ENCODE results near the gene EIF1AY.

EIF1AY gene

DNA sequence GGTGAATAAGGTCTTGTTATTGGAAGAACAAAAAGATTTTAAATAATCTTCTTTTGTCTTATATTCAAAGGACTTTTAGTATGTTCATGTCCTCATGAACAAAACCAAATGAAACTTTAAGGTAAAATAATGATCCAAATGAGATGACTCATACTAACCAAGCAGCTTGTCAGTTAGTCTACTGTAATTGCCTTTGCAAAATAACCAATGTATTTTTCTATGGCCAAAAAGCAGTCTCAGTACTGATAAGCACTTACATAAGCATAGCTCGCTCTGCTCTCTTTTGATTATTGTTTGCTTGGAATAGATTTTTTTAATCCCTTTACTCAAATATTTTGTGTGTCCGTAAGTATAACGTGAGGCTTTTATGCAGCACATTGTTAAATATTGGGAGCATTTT is 4.3 kb upstream of the EIF1AY start:
- no peak overlapping the region for H3K27ac ChIP-seq
- TF ChIP-seq, protein P1, sequence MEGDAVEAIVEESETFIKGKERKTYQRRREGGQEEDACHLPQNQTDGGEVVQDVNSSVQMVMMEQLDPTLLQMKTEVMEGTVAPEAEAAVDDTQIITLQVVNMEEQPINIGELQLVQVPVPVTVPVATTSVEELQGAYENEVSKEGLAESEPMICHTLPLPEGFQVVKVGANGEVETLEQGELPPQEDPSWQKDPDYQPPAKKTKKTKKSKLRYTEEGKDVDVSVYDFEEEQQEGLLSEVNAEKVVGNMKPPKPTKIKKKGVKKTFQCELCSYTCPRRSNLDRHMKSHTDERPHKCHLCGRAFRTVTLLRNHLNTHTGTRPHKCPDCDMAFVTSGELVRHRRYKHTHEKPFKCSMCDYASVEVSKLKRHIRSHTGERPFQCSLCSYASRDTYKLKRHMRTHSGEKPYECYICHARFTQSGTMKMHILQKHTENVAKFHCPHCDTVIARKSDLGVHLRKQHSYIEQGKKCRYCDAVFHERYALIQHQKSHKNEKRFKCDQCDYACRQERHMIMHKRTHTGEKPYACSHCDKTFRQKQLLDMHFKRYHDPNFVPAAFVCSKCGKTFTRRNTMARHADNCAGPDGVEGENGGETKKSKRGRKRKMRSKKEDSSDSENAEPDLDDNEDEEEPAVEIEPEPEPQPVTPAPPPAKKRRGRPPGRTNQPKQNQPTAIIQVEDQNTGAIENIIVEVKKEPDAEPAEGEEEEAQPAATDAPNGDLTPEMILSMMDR (IDR thresholded peaks at IDR 0.05; ENCODE audit: low read depth, low read length), result no peak
- no peak overlapping the region for H3K4me3 ChIP-seq (ENCODE audit: low read depth, low read length)
- DNase-seq, result no peak
- no peaks in the 10 kb centered on the region for H3K36me3 ChIP-seq
- no peaks in the 10 kb centered on the region for H3K9me3 ChIP-seq (ENCODE audit: severe bottlenecking)
- no peaks in the 10 kb centered on the region for H3K27me3 ChIP-seq (ENCODE audit: insufficient read depth, low read depth, severe bottlenecking)

DNA sequence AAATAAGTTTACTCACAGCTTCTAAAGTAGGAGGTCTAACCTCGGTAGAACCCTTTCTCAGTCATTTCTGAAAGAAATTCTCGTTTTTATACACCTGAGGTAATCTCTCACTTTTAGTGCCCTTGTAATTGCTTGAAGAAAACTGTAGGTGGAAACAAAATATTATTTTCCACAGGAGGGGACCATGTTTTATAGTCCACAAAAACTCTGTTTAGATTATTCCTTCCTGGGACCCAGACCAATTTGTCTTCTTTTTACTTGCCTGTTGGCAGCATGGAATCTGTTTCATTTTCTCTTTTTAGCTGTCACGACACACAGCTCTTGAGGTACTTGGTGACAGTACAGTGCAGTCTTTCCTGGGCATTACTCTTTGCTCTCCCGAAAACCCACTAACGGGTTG is 930 bp downstream of the EIF1AY start:
- Histone ChIP-seq H3K27me3 (ENCODE audit: insufficient read depth, low read depth, severe bottlenecking) (no peaks in the 10 kb centered on the region), H3K27ac (no peak overlapping the region), H3K4me3 (ENCODE audit: low read depth, low read length) (no peak overlapping the region), H3K36me3 (no peaks in the 10 kb centered on the region), H3K9me3 (ENCODE audit: severe bottlenecking) (no peaks in the 10 kb centered on the region)
- no peak for DNase-seq
- TF ChIP-seq, protein P1 (IDR thresholded peaks at IDR 0.05; ENCODE audit: low read depth, low read length), result no peak

DNA sequence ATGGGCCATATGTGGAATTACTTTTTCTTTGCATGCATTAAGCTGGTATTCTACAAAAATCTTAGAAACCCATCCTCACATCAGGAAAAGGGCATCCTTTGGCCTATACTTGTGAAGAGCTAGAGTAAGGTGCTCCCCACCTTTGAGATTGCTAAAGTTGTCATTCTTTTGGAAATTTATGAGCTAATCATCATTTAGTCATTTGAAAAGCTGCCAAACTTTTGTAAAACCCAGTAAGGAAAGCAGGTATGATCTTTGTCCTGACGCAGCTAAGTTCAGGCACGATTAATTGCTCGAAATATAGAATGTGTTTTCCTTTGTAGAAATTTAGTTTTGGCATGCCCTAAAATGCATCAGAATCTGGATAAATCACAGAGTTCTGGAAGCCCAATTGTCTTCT is 2.6 kb downstream of the EIF1AY start:
- H3K27me3 ChIP-seq (ENCODE audit: insufficient read depth, low read depth, severe bottlenecking), result no peaks in the 10 kb centered on the region
- TF ChIP-seq, protein P1 (IDR thresholded peaks at IDR 0.05; ENCODE audit: low read depth, low read length), result no peak
- DNase-seq, result no peak
- H3K27ac ChIP-seq, result no peak overlapping the region
- no peak overlapping the region for H3K4me3 ChIP-seq (ENCODE audit: low read depth, low read length)
- H3K36me3 ChIP-seq, result no peaks in the 10 kb centered on the region
- no peaks in the 10 kb centered on the region for H3K9me3 ChIP-seq (ENCODE audit: severe bottlenecking)

DNA sequence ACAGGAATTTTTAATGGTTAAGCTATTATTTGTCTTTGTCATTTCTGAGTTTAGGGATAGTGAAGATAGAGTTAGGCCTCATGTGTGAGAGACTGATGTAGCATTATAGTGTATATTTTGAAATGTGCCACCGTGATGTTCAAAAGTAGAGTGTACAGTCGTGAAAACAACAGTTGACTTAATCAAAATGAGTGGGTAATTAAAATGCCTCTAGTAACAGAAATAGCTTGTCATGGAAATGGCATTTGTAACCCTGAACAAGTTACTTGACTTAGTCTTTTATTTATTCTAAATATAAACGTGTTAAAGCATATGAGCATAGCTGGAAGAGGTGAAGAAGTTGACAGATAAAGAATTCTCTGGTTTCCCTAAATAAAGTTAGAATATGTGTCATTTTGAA is 6.1 kb downstream of the EIF1AY start:
- Histone ChIP-seq H3K9me3 (ENCODE audit: severe bottlenecking) (no peaks in the 10 kb centered on the region), H3K36me3 (no peaks in the 10 kb centered on the region), H3K27ac (no peak overlapping the region), H3K27me3 (ENCODE audit: insufficient read depth, low read depth, severe bottlenecking) (no peaks in the 10 kb centered on the region), H3K4me3 (ENCODE audit: low read depth, low read length) (no peak overlapping the region)
- TF ChIP-seq, protein P1 (IDR thresholded peaks at IDR 0.05; ENCODE audit: low read depth, low read length), result no peak
- no peak for DNase-seq

DNA sequence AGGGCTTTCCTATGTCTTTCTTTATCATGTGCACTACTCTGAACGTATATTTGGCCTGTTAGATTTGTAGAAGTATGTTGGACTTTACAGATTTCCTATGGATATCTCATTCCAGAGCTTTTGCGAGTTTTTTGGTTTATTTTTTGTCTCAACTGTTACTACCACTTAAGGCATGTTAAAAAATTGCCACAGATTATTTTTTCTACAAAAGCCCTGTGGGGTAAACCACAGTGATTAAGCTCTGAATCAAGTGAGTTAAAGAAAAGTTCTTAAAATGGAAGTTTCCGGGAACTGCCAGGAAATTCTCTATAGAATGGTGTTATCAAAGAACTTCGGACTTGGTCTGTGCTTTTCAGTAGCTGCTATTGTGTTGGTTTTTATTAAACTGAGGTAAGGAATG is 10.6 kb downstream of the EIF1AY start:
- H3K9me3 ChIP-seq (ENCODE audit: severe bottlenecking), result no peaks in the 10 kb centered on the region
- H3K36me3 ChIP-seq, result no peaks in the 10 kb centered on the region
- TF ChIP-seq, protein P1 (IDR thresholded peaks at IDR 0.05; ENCODE audit: low read depth, low read length), result no peak
- no peak for DNase-seq
- no peak overlapping the region for H3K27ac ChIP-seq
- no peak overlapping the region for H3K4me3 ChIP-seq (ENCODE audit: low read depth, low read length)
- no peaks in the 10 kb centered on the region for H3K27me3 ChIP-seq (ENCODE audit: insufficient read depth, low read depth, severe bottlenecking)

All from WERI-Rb-1 (cell line).